H1 (cell line): ENCODE data around the gene DEDD.

ENCODE experiments used
- ATF3 ChIP-seq: IDR thresholded peaks from 2 replicates; pipeline ENCODE4 v1.6.1; 2011; ENCODE audit warnings: low read depth, mild to moderate bottlenecking, low read length; ENCODE audit not compliant: insufficient read depth
- EGR1 ChIP-seq: IDR thresholded peaks from 2 replicates; pipeline ENCODE4 v1.6.1; 2011; ENCODE audit warnings: low read depth, low read length, borderline replicate concordance
- JUND ChIP-seq: IDR thresholded peaks from 2 replicates; pipeline ENCODE4 v1.6.1; 2011; ENCODE audit warnings: mild to moderate bottlenecking, improper control_type of control experiment, low read length
- MAFK ChIP-seq: IDR thresholded peaks from 2 replicates; pipeline ENCODE4 v1.6.1; 2012; ENCODE audit warnings: low read depth, mild to moderate bottlenecking, improper control_type of control experiment, low read length
- POLR2A ChIP-seq, 2 experiments: IDR thresholded peaks; 1 replicate in 1 of 2; 2 replicates in 1 of 2; pipeline ENCODE4 v1.6.1; 2011; ENCODE audit warnings: low read depth in 2 of 2, low read length in 2 of 2, mild to moderate bottlenecking in 2 of 2; ENCODE audit errors: control extremely low read depth in 1 of 2
- POLR2AphosphoS5 ChIP-seq: IDR thresholded peaks from 2 replicates; pipeline ENCODE4 v1.6.1; 2011; ENCODE audit warnings: low read depth, low read length
- RFX5 ChIP-seq: IDR thresholded peaks from 2 replicates; pipeline ENCODE4 v1.6.1; 2011; ENCODE audit warnings: low read depth, low read length, improper control_type of control experiment, borderline replicate concordance
- SAP30 ChIP-seq: fragments of 300-600 bp; sonication (generic); IDR thresholded peaks from 2 replicates; pipeline ENCODE4 v1.7.1; 2012; ENCODE audit warnings: low read length, moderate library complexity, mild to moderate bottlenecking, inconsistent platforms; ENCODE audit not compliant: insufficient read depth, insufficient replicate concordance
- SP1 ChIP-seq: IDR thresholded peaks from 2 replicates; pipeline ENCODE4 v1.6.1; 2011; ENCODE audit warnings: low read depth, low read length
- TAF1 ChIP-seq: IDR thresholded peaks from 2 replicates; pipeline ENCODE4 v1.6.1; 2011; ENCODE audit warnings: mild to moderate bottlenecking, low read depth, low read length
- USF2 ChIP-seq: IDR thresholded peaks from 2 replicates; pipeline ENCODE4 v1.6.1; 2011; ENCODE audit warnings: low read length, improper control_type of control experiment
- YY1 ChIP-seq: IDR thresholded peaks from 2 replicates; pipeline ENCODE4 v1.6.1; 2011; ENCODE audit warnings: low read depth, mild to moderate bottlenecking, low read length
- TF ChIP-seq, protein P1 (sequence below), 3 experiments: IDR thresholded peaks; 1 replicate in 2 of 3; 2 replicates in 1 of 3; pipeline versions ENCODE4 v1.5.1 to v1.6.1; 2011; ENCODE audit warnings: low read length in 3 of 3, mild to moderate bottlenecking in 3 of 3, inconsistent platforms in 2 of 3, low read depth in 1 of 3, moderate library complexity in 1 of 3; ENCODE audit not compliant: insufficient read depth in 1 of 3; ENCODE audit errors: control extremely low read depth in 1 of 3
- TF ChIP-seq, protein P2 (sequence below): IDR thresholded peaks from 2 replicates; pipeline ENCODE4 v1.6.1; 2012; ENCODE audit warnings: inconsistent platforms

GRCh38 chr1:161115132-161115711, 17.2 kb downstream of the DEDD start:
- TF ChIP-seq, protein P1, sequence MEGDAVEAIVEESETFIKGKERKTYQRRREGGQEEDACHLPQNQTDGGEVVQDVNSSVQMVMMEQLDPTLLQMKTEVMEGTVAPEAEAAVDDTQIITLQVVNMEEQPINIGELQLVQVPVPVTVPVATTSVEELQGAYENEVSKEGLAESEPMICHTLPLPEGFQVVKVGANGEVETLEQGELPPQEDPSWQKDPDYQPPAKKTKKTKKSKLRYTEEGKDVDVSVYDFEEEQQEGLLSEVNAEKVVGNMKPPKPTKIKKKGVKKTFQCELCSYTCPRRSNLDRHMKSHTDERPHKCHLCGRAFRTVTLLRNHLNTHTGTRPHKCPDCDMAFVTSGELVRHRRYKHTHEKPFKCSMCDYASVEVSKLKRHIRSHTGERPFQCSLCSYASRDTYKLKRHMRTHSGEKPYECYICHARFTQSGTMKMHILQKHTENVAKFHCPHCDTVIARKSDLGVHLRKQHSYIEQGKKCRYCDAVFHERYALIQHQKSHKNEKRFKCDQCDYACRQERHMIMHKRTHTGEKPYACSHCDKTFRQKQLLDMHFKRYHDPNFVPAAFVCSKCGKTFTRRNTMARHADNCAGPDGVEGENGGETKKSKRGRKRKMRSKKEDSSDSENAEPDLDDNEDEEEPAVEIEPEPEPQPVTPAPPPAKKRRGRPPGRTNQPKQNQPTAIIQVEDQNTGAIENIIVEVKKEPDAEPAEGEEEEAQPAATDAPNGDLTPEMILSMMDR (IDR thresholded peaks at IDR 0.05; ENCODE audit: control extremely low read depth in 1 of 3, insufficient read depth in 1 of 3, low read depth in 1 of 3, low read length in 3 of 3): no peak
- no peak for TF ChIP-seq POLR2A (IDR thresholded peaks at IDR 0.05; ENCODE audit: control extremely low read depth in 1 of 2, low read depth in 2 of 2, low read length in 2 of 2)
- TF ChIP-seq RFX5: no peak
- TF ChIP-seq, protein P2, sequence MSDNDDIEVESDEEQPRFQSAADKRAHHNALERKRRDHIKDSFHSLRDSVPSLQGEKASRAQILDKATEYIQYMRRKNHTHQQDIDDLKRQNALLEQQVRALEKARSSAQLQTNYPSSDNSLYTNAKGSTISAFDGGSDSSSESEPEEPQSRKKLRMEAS: no peak
- TF ChIP-seq YY1: no peak
- no peak for TF ChIP-seq SAP30
- TF ChIP-seq MAFK: no peak
- no peak for TF ChIP-seq POLR2AphosphoS5
- TF ChIP-seq EGR1: no peak
- TF ChIP-seq USF2: no peak
- no peak for TF ChIP-seq JUND
- no peak for TF ChIP-seq ATF3
- no peak for TF ChIP-seq TAF1
- no peak for TF ChIP-seq SP1
